HG02943 (cell line): ENCODE results near the gene SF3B5.
A peak's percentile ranks its signal among the peaks of the same experiment; 100 is the strongest.
"Not testable (repeated sequence)": the region's sequence is repeated elsewhere in the genome, so short reads cannot be mapped to it uniquely, and the experiment has no call there.

Experiments
- ATAC-seq: cut with Tn5 transposase; IDR thresholded peaks from one replicate; pipeline ENCODE4 v1.9.1; 2021; ENCODE audit warnings: mild to moderate bottlenecking, low read depth, moderate library complexity; ENCODE audit not compliant: unreplicated experiment

The SF3B5 gene

GRCh38 chr6:144065213-144065660 is 30.1 kb downstream of the SF3B5 start:
- ATAC-seq: no peak

GRCh38 chr6:144064402-144065212 is 30.8 kb downstream of the SF3B5 start:
- ATAC-seq: peak; percentile 7

- peak; percentile 79 for ATAC-seq
Measured at GRCh38 chr6:144063744-144064401, 31.5 kb downstream of the SF3B5 start.

- ATAC-seq: peak; percentile 1
Measured at GRCh38 chr6:144063246-144063743, 32.1 kb downstream of the SF3B5 start.

- ATAC-seq: no peak
Measured at GRCh38 chr6:144062786-144063185, 32.6 kb downstream of the SF3B5 start.

GRCh38 chr6:144059139-144059538 is 36.2 kb downstream of the SF3B5 start:
- no peak for ATAC-seq

- ATAC-seq: peak; percentile 96
Measured at GRCh38 chr6:144055121-144055931, 40.0 kb downstream of the SF3B5 start.

GRCh38 chr6:144053601-144054000 is 41.8 kb downstream of the SF3B5 start:
- no peak for ATAC-seq

GRCh38 chr6:144052488-144052887 is 42.9 kb downstream of the SF3B5 start:
- ATAC-seq: no peak

- no peak for ATAC-seq
Measured at GRCh38 chr6:144049386-144049785, 46.0 kb downstream of the SF3B5 start.

- ATAC-seq: no peak
Measured at GRCh38 chr6:144047688-144048087, 47.7 kb downstream of the SF3B5 start.

- not testable (repeated sequence) for ATAC-seq
Measured at GRCh38 chr6:144046672-144047071, 48.7 kb downstream of the SF3B5 start.

GRCh38 chr6:144044989-144045388 is 50.4 kb downstream of the SF3B5 start:
- not testable (repeated sequence) for ATAC-seq
